MV-4-11 (cell line): ENCODE results near the gene TCERG1L.
"Not testable (repeated sequence)": the region's sequence is repeated elsewhere in the genome, so short reads cannot be mapped to it uniquely, and the experiment has no call there.

Experiments
- DNase-seq: peaks from one replicate; lab custom pipeline; 2025; lab: John Stamatoyannopoulos, UW

Gene TCERG1L

DNA sequence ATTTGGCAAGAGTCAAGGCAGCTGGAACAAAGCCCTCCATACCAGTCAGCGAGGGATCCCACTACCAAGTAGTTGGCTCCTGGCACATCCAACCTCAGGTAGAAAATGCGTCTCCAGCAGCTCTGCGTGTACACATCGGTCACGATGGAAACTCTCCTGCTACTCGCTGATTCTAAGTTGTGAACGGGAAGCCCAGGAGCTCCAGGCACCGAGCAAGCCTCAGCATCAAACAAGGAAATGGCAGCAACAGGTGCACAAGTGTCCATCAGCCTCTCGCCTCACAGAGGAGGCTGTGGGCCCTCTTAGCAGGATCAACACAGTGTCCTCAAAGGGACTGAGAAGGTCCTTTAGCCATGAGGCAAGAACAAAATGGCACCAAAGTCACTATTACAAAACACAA is 127.0 kb downstream of the TCERG1L start:
- DNase-seq = no peak

DNA sequence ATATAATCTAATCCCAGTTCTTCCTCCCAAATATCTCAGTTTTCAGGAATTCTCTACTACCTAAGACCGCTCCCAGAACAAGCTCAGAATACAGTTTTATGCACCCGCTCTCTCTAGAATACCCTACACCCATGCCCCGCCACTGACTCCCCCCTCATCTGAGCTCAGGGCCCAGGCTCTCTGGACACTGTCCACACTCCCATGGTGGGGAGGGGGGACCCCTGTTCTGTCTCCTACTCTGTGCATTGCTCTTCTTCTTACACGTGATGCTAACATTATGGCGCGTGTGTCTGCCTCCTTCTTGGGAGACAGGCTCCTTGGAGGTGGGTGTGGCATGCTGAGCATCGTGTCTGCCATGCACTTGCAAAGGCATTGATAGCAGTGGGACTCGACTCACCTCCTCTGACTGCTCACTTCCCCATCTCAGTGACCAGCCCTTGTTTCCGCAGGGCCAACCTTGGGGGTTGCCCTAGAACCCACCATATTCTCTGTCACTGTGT is 127.9 kb downstream of the TCERG1L start:
- DNase-seq = no peak

- DNase-seq = no peak
Observed at GRCh38 chr10:131181456-131181855, 130.1 kb downstream of the TCERG1L start.

DNA sequence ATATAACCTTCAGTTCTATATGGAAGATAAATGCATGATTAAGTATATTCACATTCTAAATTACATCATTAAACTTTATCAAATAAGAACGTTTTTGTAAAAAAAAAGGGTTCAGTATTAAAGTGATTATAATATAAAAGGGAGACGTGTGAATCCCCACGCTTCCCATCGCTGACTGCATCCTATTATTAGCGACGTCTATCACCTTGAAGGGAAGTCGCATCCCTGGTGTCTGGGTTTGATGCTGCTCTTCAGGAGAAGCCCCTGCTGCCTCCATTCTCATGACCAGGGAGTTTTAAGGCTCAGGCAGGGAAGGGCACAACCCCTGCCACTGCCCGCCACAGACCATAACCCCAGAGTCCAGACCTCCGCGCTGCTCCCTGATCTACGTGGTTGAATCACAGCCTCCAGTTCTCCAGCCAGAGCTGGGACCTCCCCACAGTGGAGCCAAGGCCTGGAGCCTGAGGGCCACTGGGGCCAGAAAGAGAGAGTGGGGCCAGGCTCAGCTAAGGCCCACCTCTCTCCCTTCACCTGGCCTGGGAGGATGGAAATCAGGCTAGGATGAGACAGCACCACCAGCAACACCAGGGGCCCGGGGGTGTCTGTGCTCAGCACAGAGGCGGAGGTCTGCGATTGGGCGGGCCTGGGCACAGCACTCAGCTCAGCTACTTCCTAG is 130.6 kb downstream of the TCERG1L start:
- no peak for DNase-seq

DNA sequence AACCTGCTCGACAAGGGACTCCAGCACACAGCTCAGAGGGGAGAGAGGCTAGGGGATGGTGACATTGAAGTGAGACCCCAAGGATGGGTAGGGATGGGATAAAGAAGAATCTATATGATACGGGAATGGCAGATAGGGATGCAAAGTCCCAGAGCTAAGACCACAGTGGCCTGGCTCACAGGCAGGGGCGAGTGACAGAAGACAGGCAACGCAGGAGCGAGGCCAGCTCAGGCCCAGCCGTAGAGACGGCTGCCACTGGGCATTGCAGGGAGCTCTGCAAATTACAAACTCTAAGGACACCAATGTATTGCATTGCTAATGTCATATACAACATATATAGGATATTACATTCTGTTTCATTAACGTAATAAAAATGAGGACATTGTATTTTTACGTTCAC is 131.4 kb downstream of the TCERG1L start:
- DNase-seq = no peak

DNA sequence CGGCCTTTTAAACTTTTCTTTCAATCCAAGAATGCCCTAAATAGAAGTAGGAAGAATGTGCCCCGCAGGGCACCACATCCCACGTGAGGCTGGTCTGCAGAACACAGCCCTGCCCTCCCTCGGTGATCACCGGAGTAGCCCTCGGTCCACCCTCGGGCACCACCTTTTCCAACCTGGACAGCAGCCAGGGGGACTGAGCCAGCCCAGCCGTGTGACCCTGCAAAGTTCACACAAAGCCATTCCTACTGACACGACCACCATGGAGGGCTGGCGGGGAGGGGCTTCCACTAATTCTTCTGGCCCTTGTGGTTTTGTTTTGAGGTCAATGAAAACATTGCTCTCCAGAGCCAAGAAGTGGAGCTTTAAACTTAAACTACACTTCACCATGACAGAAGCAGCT is 132.2 kb downstream of the TCERG1L start:
- no peak for DNase-seq

- no peak for DNase-seq
Observed at GRCh38 chr10:131178521-131179331, 132.8 kb downstream of the TCERG1L start.

DNA sequence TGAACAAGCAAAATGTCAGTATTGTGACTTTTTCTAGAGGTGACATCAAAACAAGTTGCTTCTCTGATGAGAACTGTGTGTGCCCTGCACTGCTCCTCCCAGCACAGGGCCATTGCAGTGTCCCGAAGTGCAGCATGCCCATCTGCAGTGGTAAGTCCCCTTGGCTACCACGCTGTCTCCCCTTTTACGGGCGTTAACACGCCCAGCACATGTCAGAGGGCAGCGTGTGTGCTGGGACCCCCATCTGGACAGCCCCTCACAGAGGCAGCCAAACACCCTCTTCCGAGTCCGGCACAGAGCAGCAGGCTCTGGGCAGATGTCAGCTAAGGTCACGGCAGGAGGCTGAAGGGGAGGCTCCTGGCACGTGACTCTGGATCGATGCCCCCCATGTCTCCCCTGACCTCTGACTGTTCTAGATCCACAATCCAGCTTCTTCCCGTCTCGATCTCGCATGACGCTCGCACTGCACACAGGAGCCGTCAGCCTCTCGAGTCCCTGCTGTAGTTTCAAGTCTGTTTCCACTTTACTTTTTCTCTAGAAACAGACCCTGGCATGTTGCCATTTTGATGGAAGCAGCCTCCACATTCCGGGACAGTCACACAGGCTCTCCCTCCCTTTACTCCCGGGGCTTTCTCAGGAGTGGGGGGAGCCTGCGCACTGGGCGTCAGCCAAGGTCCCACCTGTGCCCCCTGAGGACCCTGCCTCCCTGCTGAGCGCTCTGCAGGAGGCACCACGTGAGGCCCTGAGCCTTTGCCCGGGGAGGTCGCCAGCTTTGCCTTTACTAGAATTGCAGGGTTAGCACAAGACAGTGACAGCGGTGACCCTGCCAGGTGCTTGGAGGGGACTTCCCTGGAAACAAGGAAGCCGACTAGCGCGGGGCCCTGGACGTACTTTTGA is 133.8 kb downstream of the TCERG1L start:
- no peak for DNase-seq

- no peak for DNase-seq
Observed at GRCh38 chr10:131176907-131177306, 134.6 kb downstream of the TCERG1L start.

GRCh38 chr10:131176324-131176723 is 135.2 kb downstream of the TCERG1L start:
- not testable (repeated sequence) for DNase-seq

GRCh38 chr10:131175891-131176290 is 135.6 kb downstream of the TCERG1L start:
- DNase-seq = no peak

DNA sequence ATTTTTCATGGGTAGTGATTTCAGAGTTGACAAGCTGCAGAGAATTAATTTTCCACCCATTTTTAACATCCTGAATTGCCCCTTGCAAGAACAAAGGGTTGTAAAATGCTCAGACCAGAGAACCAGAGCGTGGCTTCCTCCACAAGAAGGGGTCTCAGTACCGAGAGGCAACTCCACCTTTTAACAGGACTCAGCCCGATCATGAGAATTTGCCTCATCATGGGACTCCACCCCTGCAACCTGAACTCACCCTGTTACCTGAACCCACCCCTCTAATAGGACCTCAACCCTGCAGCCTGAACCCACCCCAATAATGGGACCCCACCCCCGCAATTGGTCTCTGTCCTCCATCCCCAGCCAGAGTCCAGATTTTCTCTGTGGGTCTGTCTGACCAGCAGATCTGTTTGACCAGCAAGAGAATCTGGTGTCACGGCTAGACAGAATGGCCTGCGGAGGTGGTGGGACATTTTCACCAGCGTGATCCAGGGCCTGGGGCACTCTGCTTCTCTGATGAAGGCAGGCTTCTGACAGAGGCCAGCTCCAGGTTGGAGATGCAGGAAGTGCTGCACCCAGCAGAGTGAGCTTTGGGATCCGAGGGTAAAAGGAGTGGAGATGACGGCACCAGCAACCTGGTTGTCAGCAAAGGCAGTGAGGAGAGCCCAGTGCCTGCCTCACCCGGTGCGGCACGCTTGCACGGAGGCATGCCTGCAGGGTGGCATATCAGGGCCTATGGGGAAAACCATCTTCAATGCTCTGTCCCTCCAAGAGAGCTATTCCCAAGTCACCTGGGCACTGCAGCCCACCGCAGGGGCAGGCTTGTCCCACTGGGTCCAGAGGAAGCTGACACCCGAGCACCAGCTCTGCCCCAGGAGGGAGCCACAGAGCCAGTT is 136.6 kb downstream of the TCERG1L start:
- DNase-seq = no peak

- DNase-seq = no peak
Observed at GRCh38 chr10:131174211-131174565, 137.3 kb downstream of the TCERG1L start.

DNA sequence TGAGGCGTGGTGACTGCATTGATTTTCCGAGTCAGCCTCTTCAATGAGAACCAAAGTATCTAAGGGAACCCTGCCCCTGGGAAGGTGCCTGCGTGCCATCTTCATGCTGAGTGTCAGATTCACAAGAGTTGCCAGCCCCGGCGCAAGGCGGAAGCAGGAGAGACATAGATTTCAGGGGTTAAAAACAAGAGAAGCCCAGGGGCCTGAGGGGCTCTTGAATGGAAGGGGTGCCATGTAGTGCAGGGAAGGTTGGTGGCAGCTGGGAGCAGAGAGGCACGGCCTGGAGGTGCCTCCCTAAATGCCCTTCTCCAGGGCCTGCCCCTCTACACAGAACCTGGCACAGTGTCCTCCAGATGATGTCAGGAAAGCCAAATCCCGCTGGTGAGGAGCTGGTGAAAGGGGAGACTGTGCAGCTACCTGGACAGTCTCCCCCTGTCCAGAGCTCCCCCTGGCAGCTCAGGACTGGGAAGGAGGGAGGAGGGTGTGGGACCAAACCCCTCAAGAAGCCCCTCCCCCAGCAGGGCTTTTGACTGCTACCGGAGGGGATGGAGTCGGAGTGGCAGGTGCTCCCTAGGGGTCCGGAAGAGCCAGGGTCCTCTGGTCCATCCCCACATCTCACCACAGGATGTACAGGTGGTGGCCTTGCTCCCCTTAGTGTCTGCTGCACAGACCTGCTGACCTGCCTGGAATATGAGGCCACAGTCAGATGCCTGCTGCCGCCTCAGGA is 137.9 kb downstream of the TCERG1L start:
- DNase-seq = no peak

GRCh38 chr10:131172433-131172832 is 139.1 kb downstream of the TCERG1L start:
- no peak for DNase-seq

DNA sequence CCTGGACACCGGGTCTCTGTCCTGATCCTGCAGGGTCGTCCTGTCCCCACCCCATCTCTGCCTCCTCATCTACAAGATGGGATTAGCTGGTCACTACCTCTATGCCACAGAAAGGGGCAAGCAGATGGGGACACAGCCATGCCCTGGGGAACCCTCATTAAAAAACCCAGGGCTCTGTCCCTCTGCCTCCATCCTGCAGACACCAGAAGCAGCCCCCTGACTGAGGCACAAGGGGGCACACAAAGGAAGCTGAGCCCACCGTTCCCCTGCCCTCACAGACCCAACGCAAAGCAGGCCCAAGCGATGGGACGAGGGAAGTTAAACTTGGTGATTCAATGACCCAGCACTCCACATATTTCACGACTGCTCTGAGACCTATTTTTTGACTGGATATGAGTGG is 142.4 kb downstream of the TCERG1L start:
- DNase-seq = no peak

- no peak for DNase-seq
Observed at GRCh38 chr10:131168238-131168875, 143.2 kb downstream of the TCERG1L start.

GRCh38 chr10:131167036-131167860 is 144.3 kb downstream of the TCERG1L start:
- DNase-seq = no peak

DNA sequence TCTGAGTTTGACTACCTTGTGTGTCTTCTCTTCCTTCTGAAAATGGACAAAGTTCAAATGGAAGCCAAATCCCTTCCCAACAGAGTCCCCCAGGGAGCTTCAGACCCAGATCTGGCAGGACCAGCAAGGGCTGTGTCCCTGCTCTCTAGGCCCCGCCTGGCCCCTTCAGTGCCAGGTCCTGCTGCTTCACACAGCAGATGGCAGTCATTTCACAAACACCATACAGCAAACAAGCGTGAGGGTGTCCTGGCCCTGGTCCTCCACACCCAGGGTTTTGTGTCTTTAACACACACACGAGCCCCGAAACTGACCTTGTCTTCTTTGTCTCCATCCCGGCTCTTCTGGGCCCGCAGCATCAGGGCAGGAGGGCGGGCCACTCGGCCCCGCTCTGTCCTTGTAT is 145.0 kb downstream of the TCERG1L start:
- DNase-seq = no peak
